Ascending aorta (tissue), 2 donors: ENCODE data around the gene SERPINA6. TPM values are rescaled to one million over a fixed set of nuclear protein-coding genes. Genes with fewer than 3 reads are reported as not detected.
"Not testable (repeated sequence)": the region's sequence is repeated elsewhere in the genome, so short reads cannot be mapped to it uniquely, and the experiment has no call there.

Experiments
- DNase-seq, 2 donors: peaks; one replicate each; pipeline ENCODE4 v3.0.0-alpha.2; 2019; ENCODE audit warnings: low spot score in 2 of 2
- H3K27ac ChIP-seq, 2 donors: fragments of 200-600 bp; sonication (generic); one replicate each; pipeline ENCODE4 v1.5.1; 2016 to 2017; ENCODE audit warnings: mild to moderate bottlenecking in 1 of 2
- H3K27me3 ChIP-seq: fragments of 200-600 bp; sonication (generic); one replicate; pipeline ENCODE4 v1.5.1; 2017
- H3K36me3 ChIP-seq, 2 donors: fragments of 200-600 bp; sonication (generic); one replicate each; pipeline ENCODE4 v1.5.1; 2016
- H3K4me1 ChIP-seq, 2 donors: fragments of 200-600 bp; sonication (generic); one replicate each; pipeline ENCODE4 v1.5.1; 2016 to 2017; ENCODE audit warnings: mild to moderate bottlenecking in 1 of 2
- H3K4me3 ChIP-seq, 2 donors: fragments of 200-600 bp; sonication (generic); one replicate each; pipeline ENCODE4 v1.5.1; 2016 to 2017; ENCODE audit warnings: mild to moderate bottlenecking in 1 of 2
- H3K9me3 ChIP-seq, 2 donors: fragments of 200-600 bp; sonication (generic); one replicate each; pipeline ENCODE4 v1.5.1; 2016
- CTCF ChIP-seq, 3 experiments: fragments of 200-600 bp in 2 of 3; fragments of 450-650 bp in 1 of 3; sonication (generic) in 2 of 3; IDR thresholded peaks; one replicate each; pipeline ENCODE4 v1.5.1; 2016 to 2019; ENCODE audit warnings: antibody characterized with exemption in 3 of 3, mild to moderate bottlenecking in 1 of 3, moderate library complexity in 1 of 3
- intact Hi-C: fragments of 100-400 bp; cut with DNase I; formaldehyde crosslinking; loops from one replicate; pipeline ENCODE4 v1.15.1; 2023
- total RNA-seq: library from RNA; depleted of rRNA; stranded (reverse); fragments of >200 nt; gene quantifications from one replicate; pipeline ENCODE4 v1.1.0, GENCODE V29; 2016

Gene SERPINA6
- total RNA-seq, 1 donor from 2014 or later = not detected

- Histone ChIP-seq H3K27ac (no peak overlapping the region), H3K4me1 (no peaks in the 10 kb centered on the region), H3K9me3 (no peaks in the 10 kb centered on the region), H3K27me3 (no peaks in the 10 kb centered on the region), H3K36me3 (no peaks in the 10 kb centered on the region), H3K4me3 (no peak overlapping the region)
- intact Hi-C loops = no loop called here
- no peak for TF ChIP-seq CTCF (IDR thresholded peaks at IDR 0.05)
- no peak for DNase-seq
Observed at GRCh38 chr14:94285158-94285557, 38.0 kb downstream of the SERPINA6 start.

DNA sequence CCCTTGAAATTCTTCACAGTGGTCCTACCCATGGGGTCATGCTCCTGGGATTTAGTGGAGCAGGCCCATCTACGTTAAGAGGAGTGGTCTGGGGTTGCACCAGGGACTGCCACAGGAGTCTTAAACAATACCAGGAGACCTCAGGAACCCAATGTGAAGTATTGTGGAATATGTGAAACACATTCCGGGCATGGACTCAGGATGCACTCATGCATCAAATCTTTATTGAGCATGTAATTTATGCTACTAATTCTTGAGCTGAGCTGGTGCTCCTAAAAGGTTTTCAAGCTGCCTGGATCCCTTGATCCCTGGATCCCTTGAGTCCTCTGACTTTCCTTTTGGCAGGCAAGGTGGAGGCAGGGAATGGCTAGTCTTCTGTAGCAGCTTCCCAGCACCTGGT, 38.9 kb downstream of the SERPINA6 start:
- Histone ChIP-seq H3K27me3 (no peaks in the 10 kb centered on the region), H3K4me3 (no peak overlapping the region), H3K36me3 (no peaks in the 10 kb centered on the region), H3K27ac (no peak overlapping the region), H3K4me1 (no peaks in the 10 kb centered on the region), H3K9me3 (no peaks in the 10 kb centered on the region)
- intact Hi-C loops = no loop called here
- no peak for TF ChIP-seq CTCF (IDR thresholded peaks at IDR 0.05)
- no peak for DNase-seq

DNA sequence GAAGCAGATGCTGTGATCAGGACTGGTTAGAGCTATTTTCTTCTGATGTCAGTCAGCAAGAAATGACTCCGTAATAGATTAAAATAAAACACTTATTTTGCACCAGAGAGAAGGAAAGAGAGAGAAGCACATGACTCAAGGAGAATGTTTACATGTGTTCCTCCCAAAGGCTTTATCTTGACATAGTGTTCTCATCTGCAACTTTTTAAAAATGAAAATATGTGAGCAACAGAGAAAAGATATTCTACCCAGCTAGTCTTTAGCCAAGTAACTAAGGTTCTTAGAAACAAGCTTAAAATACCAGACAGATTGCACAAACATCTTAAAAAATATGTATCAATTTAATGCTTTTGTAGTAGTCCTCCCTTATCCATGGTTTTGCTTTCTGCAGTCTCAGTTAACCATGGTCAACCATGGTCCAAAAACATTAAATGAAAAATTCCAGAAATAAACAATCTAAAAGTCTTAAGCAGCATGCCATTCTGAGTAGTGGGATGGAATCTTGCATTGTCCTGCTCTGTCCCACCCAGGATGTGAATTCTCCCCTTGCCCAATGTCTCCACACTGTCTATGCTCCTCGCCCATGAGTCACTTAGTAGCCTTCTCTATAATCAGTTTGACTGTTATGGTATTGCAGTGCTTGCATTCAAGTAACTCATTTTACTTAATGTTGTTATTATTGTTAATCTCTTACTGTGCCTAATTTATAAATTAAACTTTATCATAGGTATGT, 40.0 kb downstream of the SERPINA6 start:
- no peaks in the 10 kb centered on the region for H3K9me3 ChIP-seq
- no peak for TF ChIP-seq CTCF (IDR thresholded peaks at IDR 0.05)
- no peaks in the 10 kb centered on the region for H3K36me3 ChIP-seq
- no peaks in the 10 kb centered on the region for H3K4me1 ChIP-seq
- no peak overlapping the region for H3K27ac ChIP-seq
- no peaks in the 10 kb centered on the region for H3K27me3 ChIP-seq
- no peak overlapping the region for H3K4me3 ChIP-seq
- intact Hi-C loops = no loop called here
- no peak for DNase-seq

DNA sequence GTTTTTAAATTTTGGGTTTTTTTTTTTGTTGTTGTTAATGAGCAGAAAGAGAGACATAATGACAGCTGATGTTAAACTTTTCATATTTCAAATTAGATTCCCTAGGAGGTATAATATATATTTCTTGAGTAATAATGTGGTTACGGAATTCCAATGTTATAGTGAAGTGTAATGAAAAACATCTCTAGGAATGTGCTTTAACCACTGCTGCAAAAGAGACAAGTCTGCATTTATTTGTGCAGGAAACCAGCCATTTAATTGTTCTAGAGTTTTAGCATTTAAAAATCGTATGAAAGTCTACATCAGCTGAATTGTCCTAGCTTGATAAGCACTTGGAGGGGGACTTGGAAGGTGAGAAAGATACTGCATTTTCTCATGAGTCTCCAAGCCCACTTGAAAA, 44.4 kb downstream of the SERPINA6 start:
- Histone ChIP-seq H3K27ac (no peak overlapping the region), H3K4me1 (no peaks in the 10 kb centered on the region), H3K9me3 (no peaks in the 10 kb centered on the region), H3K36me3 (no peaks in the 10 kb centered on the region), H3K27me3 (no peaks in the 10 kb centered on the region), H3K4me3 (no peak overlapping the region)
- no peak for TF ChIP-seq CTCF (IDR thresholded peaks at IDR 0.05)
- DNase-seq = no peak
- intact Hi-C loops = no loop called here

DNA sequence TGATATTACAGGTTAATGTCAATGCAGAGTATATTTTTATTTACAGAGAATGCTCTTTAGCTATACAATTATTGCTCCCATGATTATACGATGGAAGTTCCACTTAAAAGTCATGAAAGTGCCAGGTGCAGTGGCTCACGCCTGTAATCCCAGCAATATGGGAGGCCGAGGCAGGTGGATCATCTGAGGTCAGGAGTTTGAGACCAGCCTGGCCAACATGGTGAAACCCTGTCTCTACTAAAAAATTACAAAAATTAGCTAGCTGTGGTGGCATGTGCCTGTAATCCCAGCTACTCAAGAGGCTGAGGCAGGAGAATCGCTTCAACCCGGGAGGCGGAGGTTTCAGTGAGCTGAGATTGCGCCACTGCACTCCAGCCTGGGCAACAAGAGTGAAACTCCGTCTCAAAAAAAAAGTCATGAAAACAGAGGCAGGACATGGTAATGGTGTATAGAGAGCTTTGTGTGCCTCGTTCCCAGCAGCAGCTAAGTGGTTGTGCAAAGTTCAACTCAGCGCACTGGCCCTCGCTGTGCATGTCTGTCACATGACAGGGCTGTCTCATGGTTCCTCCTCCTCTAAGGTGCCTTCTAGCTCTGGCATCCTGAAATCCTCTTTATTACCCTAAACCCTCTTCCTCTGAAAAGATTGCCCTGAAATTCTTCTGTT, 46.1 kb downstream of the SERPINA6 start:
- H3K27me3 ChIP-seq, intact Hi-C loops, H3K36me3 ChIP-seq, H3K4me3 ChIP-seq, H3K9me3 ChIP-seq, DNase-seq, H3K4me1 ChIP-seq, H3K27ac ChIP-seq: not testable (repeated sequence)

GRCh38 chr14:94269156-94269555, 54.0 kb downstream of the SERPINA6 start:
- no peak for DNase-seq
- no peak for TF ChIP-seq CTCF (IDR thresholded peaks at IDR 0.05)
- intact Hi-C loops = no loop called here

GRCh38 chr14:94268582-94268981, 54.6 kb downstream of the SERPINA6 start:
- DNase-seq, H3K4me3 ChIP-seq, intact Hi-C loops: not testable (repeated sequence)

More at GRCh38 chr14:94269156-94269555, 54.0 kb downstream of the SERPINA6 start:
- no peaks in the 10 kb centered on the region for H3K4me1 ChIP-seq
- no peak overlapping the region for H3K4me3 ChIP-seq
- no peaks in the 10 kb centered on the region for H3K27me3 ChIP-seq
- H3K27ac ChIP-seq = no peak overlapping the region
- no peaks in the 10 kb centered on the region for H3K36me3 ChIP-seq
- no peaks in the 10 kb centered on the region for H3K9me3 ChIP-seq

More at GRCh38 chr14:94268582-94268981, 54.6 kb downstream of the SERPINA6 start:
- H3K27me3 ChIP-seq, H3K4me1 ChIP-seq, H3K9me3 ChIP-seq, H3K27ac ChIP-seq, H3K36me3 ChIP-seq: not testable (repeated sequence)
